Measurements from ENCODE around the gene DDR1.
"Not testable (repeated sequence)": the region's sequence is repeated elsewhere in the genome, so short reads cannot be mapped to it uniquely, and the experiment has no call there.

The DDR1 gene

DNA sequence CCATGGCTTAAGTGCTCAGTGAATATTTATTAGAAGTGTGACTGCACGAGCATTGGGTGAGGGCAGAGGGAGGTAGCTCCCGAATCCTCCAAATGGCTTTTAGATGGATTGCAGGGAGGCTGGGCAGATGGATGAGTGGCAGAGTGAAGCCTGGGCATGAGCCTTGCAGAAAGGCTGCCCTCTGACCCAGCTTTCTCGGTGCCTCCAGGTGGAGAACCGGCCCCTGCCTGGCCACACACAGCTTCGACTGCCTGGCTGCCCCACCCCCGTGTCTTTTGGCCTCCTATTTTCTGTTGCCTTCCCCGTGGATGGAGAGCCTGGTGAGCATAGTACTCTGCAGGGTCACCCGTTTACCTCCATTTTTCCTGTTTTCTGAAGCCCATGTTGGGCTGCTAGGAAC is 33.2 kb downstream of the DDR1 start:
- DNase-seq (ENCODE audit: low spot score), result no peak

GRCh38 chr6:30918670-30919069 is 34.4 kb downstream of the DDR1 start:
- no peak for DNase-seq (ENCODE audit: low spot score)

DNA sequence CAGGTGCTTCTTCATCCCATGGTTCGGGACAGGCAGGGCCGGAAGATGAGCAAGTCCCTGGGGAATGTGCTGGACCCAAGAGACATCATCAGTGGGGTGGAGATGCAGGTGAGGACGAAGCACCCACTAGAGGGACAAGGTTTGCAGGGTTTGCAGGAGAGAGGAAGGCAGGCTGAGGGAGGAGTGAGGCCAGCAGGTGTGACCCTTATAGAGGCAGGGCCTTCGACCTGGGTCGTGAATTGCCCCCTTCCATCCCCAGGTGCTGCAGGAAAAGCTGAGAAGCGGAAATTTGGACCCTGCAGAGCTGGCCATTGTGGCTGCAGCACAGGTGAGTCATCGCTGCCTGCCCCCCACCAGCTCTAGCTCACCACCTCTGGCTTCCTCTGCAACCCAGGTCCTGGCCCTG is 38.1 kb downstream of the DDR1 start:
- no peak for DNase-seq (ENCODE audit: low spot score)

- not testable (repeated sequence) for DNase-seq (ENCODE audit: low spot score)
Measured at GRCh38 chr6:30924040-30924627, 39.8 kb downstream of the DDR1 start.

DNA sequence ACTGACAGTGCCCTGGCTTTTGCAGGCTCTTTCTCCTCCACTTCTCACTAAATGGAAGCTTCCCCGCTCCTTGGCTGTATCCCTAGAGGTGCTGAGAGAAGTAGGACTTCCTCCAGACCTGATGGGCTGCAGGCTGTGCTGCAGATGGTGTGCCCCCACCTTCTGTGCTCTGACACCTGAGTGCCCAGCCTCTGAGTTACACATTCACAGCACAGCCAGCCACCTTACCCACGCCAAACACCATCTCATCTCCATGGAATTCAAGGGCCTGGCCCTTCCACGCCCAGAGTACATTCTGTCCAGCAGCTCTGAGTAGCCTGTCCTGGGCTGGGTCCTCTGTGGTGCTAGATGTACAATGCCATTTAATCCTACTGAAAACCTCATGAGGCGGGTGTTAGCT is 42.3 kb downstream of the DDR1 start:
- DNase-seq (ENCODE audit: low spot score), result no peak

DNA sequence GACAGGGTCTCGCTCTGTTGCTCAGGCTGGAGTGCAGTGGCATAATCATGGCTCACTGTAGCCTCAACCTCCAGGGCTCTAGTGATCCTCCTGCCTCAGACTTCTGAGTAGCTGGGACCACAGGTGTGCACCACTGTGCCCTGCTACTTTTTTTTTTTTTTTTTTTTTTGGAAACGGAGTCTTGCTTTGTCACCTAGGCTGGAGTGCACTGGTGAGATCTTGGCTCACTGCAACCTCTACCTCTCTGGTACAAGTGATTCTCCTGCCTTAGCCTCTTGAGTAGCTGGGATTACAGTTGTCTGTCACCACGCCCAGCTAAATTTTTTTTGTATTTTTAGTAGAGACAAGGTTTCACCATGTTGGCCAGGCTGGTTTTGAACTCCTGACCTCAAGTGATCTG is 42.8 kb downstream of the DDR1 start:
- not testable (repeated sequence) for DNase-seq (ENCODE audit: low spot score)

- no peak for DNase-seq (ENCODE audit: low spot score)
Measured at GRCh38 chr6:30928677-30929076, 44.4 kb downstream of the DDR1 start.

- DNase-seq (ENCODE audit: low spot score), result no peak
Measured at GRCh38 chr6:30930506-30930905, 46.2 kb downstream of the DDR1 start.

- no peak for DNase-seq (ENCODE audit: low spot score)
Measured at GRCh38 chr6:30931272-30931671, 47.0 kb downstream of the DDR1 start.

DNA sequence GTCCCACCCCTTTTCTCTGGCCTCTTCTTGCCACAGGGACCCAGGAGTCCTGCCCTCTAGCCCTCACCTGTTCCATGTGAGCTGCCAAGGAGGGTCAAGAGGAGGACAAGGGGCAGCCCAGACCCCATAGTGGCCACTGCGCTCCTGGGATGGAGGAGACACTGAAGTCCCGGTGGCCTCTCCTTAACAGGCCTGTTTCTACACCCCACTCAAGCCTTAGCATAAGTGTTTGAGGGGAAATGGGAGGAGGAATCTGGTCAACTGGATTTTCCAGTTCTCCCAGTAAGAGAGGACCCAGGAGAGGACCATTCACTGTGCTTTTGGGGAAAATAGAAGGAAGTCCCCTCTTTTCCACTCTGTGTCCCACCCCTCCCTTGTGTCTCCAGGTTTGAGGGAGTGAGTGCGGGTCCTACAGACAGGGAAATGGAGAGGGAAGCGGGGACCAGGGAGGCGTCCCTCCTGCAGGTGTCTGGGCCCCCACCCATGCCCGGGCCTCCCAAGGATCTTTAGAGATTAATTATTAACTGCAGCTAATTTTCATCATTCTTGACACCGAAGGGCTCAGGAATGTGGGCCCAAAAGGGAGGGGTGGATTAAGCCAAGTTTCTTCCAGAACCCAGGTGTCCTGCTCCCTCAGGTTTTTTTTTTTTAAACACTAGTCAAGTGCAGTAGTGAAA is 47.8 kb downstream of the DDR1 start, which contains the start of gene SFTA2:
Gene SFTA2, minus strand, starts transcription at position 202 of the 677 bp plus-strand sequence. Its CDS starts 74 bp downstream, at position 128.
- DNase-seq (ENCODE audit: low spot score), result no peak

GRCh38 chr6:30932665-30933365 is 48.5 kb downstream of the DDR1 start:
- no peak for DNase-seq (ENCODE audit: low spot score)

GRCh38 chr6:30935018-30935417 is 50.7 kb downstream of the DDR1 start:
- no peak for DNase-seq (ENCODE audit: low spot score)

- DNase-seq (ENCODE audit: low spot score), result no peak
Measured at GRCh38 chr6:30937265-30937664, 52.9 kb downstream of the DDR1 start.

DNA sequence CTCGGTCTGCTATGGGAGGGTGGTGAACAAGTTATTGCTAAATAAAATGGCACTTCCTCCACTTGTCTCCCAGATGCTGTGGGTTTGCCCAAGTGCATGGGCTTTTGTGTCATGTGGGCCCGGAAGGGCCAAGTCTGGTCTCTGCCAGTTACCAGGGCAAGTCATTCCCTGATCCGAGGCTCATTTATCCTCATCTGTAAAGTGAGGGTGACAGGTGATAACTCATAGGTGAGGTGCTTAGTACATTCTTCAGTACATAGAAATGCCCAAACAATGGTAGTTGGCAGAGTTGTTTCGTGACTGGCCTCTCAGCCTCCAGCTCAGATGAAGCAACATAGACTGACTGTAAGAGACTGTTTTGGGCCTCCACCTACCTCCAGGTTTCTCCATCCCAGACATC is 54.4 kb downstream of the DDR1 start:
- DNase-seq (ENCODE audit: low spot score), result no peak

DNA sequence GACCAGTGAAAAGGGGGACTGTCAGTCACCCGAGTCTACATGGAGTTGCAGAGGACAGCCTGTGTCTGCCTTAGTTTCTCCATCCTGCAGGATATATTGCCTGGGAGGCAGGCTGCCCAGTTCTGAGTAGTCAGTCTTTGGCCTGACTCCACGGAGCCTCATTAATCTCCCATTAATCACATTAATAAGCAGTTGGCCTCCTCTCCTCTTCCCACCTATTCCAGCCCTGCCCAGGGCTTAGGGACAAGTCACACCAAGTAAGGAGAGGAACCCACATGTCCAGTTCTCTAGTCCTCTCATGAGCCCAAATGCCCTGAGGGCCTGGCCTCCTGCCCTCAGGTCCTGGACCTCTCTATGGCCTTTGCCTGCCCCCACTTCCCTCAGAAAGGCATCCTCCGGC is 55.2 kb downstream of the DDR1 start:
- DNase-seq (ENCODE audit: low spot score), result no peak

DNA sequence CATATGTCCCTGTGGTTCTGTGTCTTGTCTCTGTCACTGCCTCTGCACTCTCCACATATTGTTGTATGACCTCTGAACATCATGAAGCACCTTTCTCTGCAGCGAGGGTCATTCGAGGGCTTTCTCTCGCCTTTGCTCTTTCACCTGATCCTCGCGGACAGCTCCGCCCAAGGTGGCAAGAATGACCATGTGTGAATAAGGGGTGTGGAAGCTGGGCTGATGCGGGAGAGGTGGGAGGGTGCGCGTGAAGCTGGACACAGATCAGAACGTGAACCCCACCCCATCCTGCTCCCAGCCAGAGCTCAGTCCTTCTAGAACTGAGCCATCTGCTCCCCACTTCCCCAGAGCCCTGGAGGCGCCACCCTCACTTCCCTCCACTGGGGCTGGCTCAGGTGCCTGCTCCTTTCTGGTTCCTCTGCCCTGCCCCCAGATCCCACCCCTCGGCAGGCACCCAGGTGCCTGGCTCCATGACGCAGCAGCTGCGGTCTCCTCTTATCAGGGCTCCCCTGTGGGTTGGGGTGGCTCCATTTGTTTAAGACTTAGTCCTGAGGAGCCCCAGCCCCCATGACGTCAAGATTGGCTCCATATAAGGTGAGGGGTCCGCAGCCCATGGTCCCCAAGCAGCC is 56.2 kb downstream of the DDR1 start, which contains the start of gene MUCL3:
Gene MUCL3, plus strand, starts transcription at position 613 of the 626 bp plus-strand sequence. CDS start 27 bp downstream, outside the sequence.
- no peak for DNase-seq (ENCODE audit: low spot score)

DNA sequence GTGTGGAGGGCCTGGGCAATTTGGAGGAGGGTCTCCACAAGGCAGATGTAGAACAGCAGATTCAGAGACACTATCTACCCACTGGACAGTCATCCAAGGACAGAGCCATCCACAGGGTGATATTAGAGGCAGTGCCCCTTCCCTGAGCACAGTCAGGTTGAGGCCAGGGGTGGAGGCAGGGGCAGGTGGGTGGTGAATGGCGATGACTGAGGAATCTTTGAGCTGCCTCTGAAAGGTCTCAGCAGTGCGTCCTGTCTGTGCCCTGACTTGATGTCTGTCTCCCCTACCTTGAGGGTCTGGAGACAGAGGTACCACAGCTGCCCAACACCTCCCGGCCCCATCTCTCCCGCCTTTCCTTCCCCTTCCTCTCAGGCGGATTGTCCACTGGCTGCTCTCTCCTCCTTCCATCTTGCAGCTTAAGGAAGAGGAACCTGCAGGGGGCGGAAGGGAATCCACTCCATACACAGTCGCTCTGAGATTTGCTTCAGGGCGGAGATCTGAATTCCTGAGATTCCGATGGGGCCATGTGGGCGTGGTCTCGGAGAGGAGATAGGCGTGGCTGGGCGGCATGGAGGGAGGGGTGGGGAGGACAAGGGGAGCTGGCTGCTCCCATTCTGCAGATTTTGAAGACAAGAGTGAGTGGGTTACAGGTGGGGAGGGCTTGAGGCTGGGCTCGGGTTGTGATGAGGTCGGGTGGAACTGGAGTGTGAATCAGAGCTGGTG is 58.2 kb downstream of the DDR1 start:
- peak; percentile 94 for DNase-seq (ENCODE audit: low spot score)

DNA sequence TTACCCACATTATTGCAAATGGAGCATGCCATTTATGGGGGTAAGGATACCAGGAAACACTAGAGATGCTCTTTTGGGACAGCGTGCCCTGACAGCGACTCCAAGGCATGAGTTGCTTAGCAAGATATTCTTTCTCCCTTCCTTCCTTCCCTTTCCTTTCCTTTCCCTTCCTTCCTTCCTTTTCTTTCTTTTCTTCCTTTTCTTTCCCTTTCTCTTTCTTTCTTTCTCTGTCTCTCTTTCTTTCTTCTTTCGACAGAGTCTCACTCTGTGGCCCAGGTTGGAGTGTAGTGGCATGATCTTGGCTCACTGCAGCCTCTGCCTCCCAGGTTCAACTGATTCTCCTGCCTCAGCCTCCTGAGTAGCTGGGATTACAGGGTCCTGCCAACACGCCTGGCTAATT is 59.7 kb downstream of the DDR1 start:
- DNase-seq (ENCODE audit: low spot score), result no peak

- DNase-seq (ENCODE audit: low spot score), result no peak
Measured at GRCh38 chr6:30945281-30945680, 61.0 kb downstream of the DDR1 start.

- no peak for DNase-seq (ENCODE audit: low spot score)
Measured at GRCh38 chr6:30947231-30947630, 62.9 kb downstream of the DDR1 start.

GRCh38 chr6:30948811-30949210 is 64.5 kb downstream of the DDR1 start:
- no peak for DNase-seq (ENCODE audit: low spot score)

Data from hepatic stellate cell (primary cell).